Osteocyte (in vitro differentiated cells): ENCODE results near the gene DNTT. TPM values are rescaled to one million over a fixed set of nuclear protein-coding genes. Genes with fewer than 3 reads are reported as not detected.

Experiments used
- DNase-seq: peaks from one replicate; pipeline ENCODE4 v3.0.0; 2021; ENCODE audit warnings: mixed read lengths; ENCODE audit not compliant: unreplicated experiment; ENCODE audit errors: extremely low spot score
- H3K27ac Mint-ChIP-seq: one replicate; pipeline ENCODE4 v1.8.0; 2021; ENCODE audit warnings: mild to moderate bottlenecking, mixed read lengths; ENCODE audit not compliant: unreplicated experiment
- H3K27me3 Mint-ChIP-seq: one replicate; pipeline ENCODE4 v1.8.0; 2021; ENCODE audit warnings: mixed read lengths; ENCODE audit not compliant: unreplicated experiment
- H3K36me3 Mint-ChIP-seq: one replicate; pipeline ENCODE4 v1.8.0; 2021; ENCODE audit warnings: mixed read lengths; ENCODE audit not compliant: unreplicated experiment
- H3K4me1 Mint-ChIP-seq: one replicate; pipeline ENCODE4 v1.8.0; 2021; ENCODE audit warnings: mixed read lengths; ENCODE audit not compliant: unreplicated experiment
- H3K4me3 Mint-ChIP-seq: one replicate; pipeline ENCODE4 v1.8.0; 2021; ENCODE audit warnings: mild to moderate bottlenecking, moderate library complexity, mixed read lengths; ENCODE audit not compliant: unreplicated experiment
- H3K9me3 Mint-ChIP-seq: one replicate; pipeline ENCODE4 v1.8.0; 2021; ENCODE audit warnings: mixed read lengths; ENCODE audit not compliant: unreplicated experiment
- total RNA-seq: library from RNA; stranded (reverse); gene quantifications from 2 replicates; pipeline ENCODE4 v1.2.1, GENCODE V29; 2021
- TF ChIP-seq, protein P1 (sequence below): fragments of 200-600 bp; sonication (generic); IDR thresholded peaks from 2 replicates; pipeline ENCODE4 v1.5.0; 2021; ENCODE audit warnings: antibody characterized with exemption, mild to moderate bottlenecking, moderate library complexity

Gene DNTT
- total RNA-seq, 1 donor from 2014 or later: not detected

DNA sequence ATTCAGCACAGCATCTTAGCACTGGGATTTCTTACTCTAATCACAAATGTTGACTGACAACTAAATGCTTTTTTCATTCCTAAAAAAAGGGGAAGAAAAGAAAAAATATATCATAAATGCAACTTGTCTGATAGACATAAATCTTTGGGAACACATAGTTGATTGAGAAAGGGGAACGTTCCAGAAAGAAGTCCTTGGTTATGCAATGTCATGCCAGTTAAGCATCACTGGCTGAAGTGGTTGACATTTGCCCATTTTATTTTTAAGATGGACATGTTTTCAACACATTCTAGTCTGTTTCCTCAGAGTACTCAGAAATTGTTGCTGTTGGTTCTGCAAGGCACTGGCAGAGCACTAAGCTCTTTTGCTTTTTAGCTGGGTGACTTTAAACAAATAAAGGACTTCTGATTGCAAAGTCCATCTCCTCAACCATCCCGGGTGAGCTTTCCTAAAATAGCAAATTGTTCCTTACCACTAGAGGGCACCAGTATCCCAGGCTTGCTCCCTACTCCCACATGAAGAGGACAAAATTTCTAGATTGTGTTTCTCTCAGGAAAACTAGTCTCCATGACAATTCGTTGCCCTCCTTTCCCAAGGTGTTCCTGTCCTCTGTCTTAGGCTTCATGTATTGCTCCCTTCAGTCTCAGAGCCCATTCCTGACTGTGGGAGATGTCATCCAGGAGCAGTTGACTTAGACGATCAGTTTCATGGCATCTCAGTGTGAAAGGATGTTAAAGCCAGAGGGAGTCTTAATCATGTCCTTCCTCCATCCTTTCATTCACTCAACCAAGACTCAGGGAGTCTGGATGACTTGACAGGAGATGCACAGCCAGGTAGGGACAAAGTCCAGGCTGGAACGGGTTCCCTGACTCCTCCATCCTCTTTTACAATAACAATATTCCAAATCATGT lies 30.6 kb downstream of the DNTT start:
- DNase-seq: no peak
- Mint-ChIP-seq H3K4me1 (no peaks in the 10 kb centered on the region), H3K27ac (no peak overlapping the region), H3K27me3 (peaks cover 30% of the 10 kb centered on the region), H3K36me3 (no peaks in the 10 kb centered on the region), H3K4me3 (no peak overlapping the region), H3K9me3 (no peaks in the 10 kb centered on the region)
- TF ChIP-seq, protein P1, sequence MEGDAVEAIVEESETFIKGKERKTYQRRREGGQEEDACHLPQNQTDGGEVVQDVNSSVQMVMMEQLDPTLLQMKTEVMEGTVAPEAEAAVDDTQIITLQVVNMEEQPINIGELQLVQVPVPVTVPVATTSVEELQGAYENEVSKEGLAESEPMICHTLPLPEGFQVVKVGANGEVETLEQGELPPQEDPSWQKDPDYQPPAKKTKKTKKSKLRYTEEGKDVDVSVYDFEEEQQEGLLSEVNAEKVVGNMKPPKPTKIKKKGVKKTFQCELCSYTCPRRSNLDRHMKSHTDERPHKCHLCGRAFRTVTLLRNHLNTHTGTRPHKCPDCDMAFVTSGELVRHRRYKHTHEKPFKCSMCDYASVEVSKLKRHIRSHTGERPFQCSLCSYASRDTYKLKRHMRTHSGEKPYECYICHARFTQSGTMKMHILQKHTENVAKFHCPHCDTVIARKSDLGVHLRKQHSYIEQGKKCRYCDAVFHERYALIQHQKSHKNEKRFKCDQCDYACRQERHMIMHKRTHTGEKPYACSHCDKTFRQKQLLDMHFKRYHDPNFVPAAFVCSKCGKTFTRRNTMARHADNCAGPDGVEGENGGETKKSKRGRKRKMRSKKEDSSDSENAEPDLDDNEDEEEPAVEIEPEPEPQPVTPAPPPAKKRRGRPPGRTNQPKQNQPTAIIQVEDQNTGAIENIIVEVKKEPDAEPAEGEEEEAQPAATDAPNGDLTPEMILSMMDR: peak; percentile 81

DNA sequence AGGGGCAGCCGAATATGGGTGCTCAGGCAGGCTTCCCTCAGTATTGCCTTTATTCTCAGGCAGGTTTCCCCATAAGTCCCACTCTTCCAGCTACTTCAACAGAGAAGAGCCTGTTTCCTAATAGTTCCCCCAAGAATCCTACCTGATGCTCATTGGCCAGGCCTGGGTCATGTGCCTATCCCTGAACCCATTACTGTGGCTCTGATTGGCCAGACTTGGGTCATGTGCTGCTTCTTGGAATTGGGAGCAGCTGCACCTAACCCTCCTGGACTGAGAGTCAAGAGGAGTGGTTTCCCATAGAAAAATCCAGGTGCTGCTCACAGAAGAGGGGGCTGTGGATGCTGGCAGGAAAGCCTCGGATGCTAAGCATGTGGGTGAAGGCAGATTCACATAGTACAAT lies 32.9 kb downstream of the DNTT start:
- Mint-ChIP-seq H3K27me3 (peaks cover 38% of the 10 kb centered on the region), H3K27ac (no peak overlapping the region), H3K36me3 (no peaks in the 10 kb centered on the region), H3K4me3 (no peak overlapping the region), H3K4me1 (no peaks in the 10 kb centered on the region), H3K9me3 (no peaks in the 10 kb centered on the region)
- DNase-seq: peak; percentile 46
- TF ChIP-seq, protein P1: no peak

DNA sequence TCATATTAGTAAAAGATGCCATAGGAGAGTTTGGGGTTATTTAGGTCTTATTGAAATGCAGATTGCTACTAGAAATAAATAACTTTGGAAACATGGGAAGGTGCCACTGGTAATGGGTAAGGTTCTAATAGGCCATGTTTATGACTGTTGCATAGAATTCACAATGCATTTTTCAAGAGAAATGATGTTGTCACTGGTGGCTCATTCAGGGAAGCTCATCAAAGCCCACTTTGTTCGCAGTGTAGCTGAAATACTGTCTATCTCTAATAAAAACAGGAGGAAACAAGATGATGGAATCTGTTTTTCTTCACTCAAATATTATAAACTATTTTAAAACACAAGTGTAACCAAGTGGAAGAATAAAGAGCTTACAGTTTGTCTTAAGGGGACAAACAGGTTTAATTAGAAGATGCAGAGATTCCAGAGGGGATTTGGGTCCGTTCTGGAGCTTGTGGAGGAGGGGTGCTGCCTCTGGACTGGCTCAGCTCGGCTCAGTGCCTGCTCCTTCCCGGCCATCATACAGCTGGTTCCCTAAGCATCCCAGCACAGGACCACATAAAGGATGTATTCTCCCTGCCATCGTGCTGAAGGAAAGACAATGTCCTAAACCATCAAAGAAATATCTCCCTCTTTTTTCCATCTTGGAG lies 34.2 kb downstream of the DNTT start:
- DNase-seq: no peak
- H3K36me3 Mint-ChIP-seq: no peaks in the 10 kb centered on the region
- H3K4me1 Mint-ChIP-seq: no peaks in the 10 kb centered on the region
- peaks cover 40% of the 10 kb centered on the region for H3K27me3 Mint-ChIP-seq
- H3K4me3 Mint-ChIP-seq: no peak overlapping the region
- no peak overlapping the region for H3K27ac Mint-ChIP-seq
- no peaks in the 10 kb centered on the region for H3K9me3 Mint-ChIP-seq
- TF ChIP-seq, protein P1: no peak

DNA sequence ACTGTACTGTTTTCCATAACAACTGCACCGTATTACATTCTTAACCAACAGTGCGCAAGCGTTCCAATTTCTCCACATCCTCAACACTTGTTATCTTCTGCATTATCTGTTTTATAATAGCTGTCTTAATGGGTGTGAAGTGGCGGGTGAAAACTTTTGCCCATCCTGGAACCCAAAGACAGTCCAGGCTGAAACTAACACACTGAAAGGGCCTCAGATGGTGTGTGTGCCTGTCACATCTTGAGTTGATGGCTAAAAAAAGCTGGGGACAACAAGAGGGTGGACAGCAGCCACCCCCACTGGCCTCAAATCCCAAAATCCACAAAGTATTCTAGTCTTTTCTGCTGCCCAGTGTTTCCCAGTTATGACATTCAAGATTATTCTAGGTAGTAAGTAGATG lies 35.1 kb downstream of the DNTT start:
- Mint-ChIP-seq H3K36me3 (no peaks in the 10 kb centered on the region), H3K4me1 (no peaks in the 10 kb centered on the region), H3K4me3 (no peak overlapping the region), H3K27ac (no peak overlapping the region), H3K27me3 (peaks cover 36% of the 10 kb centered on the region), H3K9me3 (no peaks in the 10 kb centered on the region)
- TF ChIP-seq, protein P1: no peak
- no peak for DNase-seq
